K562 (cell line): Measurements from ENCODE around the gene HEMGN. TPM values are rescaled to one million over a fixed set of nuclear protein-coding genes. Genes with fewer than 3 reads are reported as not detected.

Experiments
- ATAC-seq: fragments of 200-7000 bp; cut with Tn5 transposase; 3 replicates; pipeline ENCODE4 v1.9.1; 2020; ENCODE audit warnings: moderate library complexity
- BruUV-seq: library from RNA; stranded (reverse); fragments of 400-500 nt; replicated peaks from 2 replicates; lab custom pipeline; 2021; lab: Mats Ljungman, UMichigan
- CTCF ChIA-PET: fragments of 300-600 bp; formaldehyde crosslinking; extraction: SDS; loops from one replicate; lab custom pipeline; 2021; ENCODE audit warnings: low intra/inter-chr PET ratio; lab: Yijun Ruan, JAX
- POLR2A ChIA-PET: fragments of 300-600, 350-650 bp; sonication (Branson Sonifier 250); formaldehyde crosslinking; extraction: SDS; loops from one replicate; lab custom pipeline; 2021; ENCODE audit warnings: antibody characterized with exemption, inconsistent platforms; lab: Yijun Ruan, JAX
- DNase-seq, 4 experiments: peaks; one replicate each; pipeline versions ENCODE4 v3.0.0 to v3.0.0-alpha.2; 2011 to 2018; ENCODE audit warnings: low spot score in 3 of 4, mixed read lengths in 3 of 4; ENCODE audit errors: extremely low read depth in 1 of 4
- FAIRE-seq: peaks from 2 replicates; lab custom pipeline; 2011; peaks lifted over from hg19 to GRCh38; lab: Jason Lieb, UNC
- H2AFZ ChIP-seq: 2 replicates; pipeline ENCODE4 v1.6.0; 2011; ENCODE audit warnings: low read depth, low read length, control low read depth, inconsistent platforms
- H3K27ac ChIP-seq: fragments of 200-600 bp; 3 replicates; pipeline ENCODE4 v1.8.0; 2011; ENCODE audit warnings: low read depth, mild to moderate bottlenecking, control low read depth, inconsistent platforms, low read length, moderate library complexity, mixed read lengths; ENCODE audit errors: extremely low read depth
- H3K27me3 ChIP-seq, 2 experiments: fragments of 300-600 bp in 1 of 2; 2 replicates in 1 of 2; 3 replicates in 1 of 2; pipeline versions ENCODE4 v1.6.0 to v1.8.0; 2011; ENCODE audit warnings: inconsistent platforms in 2 of 2, low read length in 2 of 2, mild to moderate bottlenecking in 1 of 2, mixed read lengths in 1 of 2, moderate library complexity in 1 of 2; ENCODE audit not compliant: control insufficient read depth in 2 of 2, insufficient read depth in 2 of 2
- H3K36me3 ChIP-seq: fragments of 300-600 bp; 3 replicates; pipeline ENCODE4 v1.8.0; 2011; ENCODE audit warnings: mild to moderate bottlenecking, low read length, inconsistent platforms; ENCODE audit not compliant: control insufficient read depth, insufficient read depth
- H3K4me1 ChIP-seq, 2 experiments: fragments of 200-600 bp in 1 of 2; replicated peaks in 1 of 2; 2 replicates in 1 of 2; 3 replicates in 1 of 2; pipeline versions ENCODE4 v1.5.1 to v1.8.0; 2011; ENCODE audit warnings: inconsistent platforms in 2 of 2, low read length in 2 of 2, mild to moderate bottlenecking in 1 of 2, mixed read lengths in 1 of 2, moderate library complexity in 1 of 2; ENCODE audit not compliant: control insufficient read depth in 2 of 2, insufficient read depth in 2 of 2
- H3K4me2 ChIP-seq: 2 replicates; pipeline ENCODE4 v1.6.1; 2011; ENCODE audit warnings: low read length, control low read depth, inconsistent platforms, mixed read lengths; ENCODE audit not compliant: insufficient read depth
- H3K4me3 ChIP-seq: fragments of 200-600 bp; sonication (generic), shearing (Covaris generic); 2 replicates; pipeline ENCODE4 v1.5.1; 2016; ENCODE audit warnings: control low read depth, inconsistent platforms
- H3K79me2 ChIP-seq: fragments of 200-600 bp; 3 replicates; pipeline ENCODE4 v1.8.0; 2011; ENCODE audit warnings: low read length, inconsistent platforms; ENCODE audit not compliant: control insufficient read depth, insufficient read depth
- H3K9ac ChIP-seq, 2 experiments: 2 replicates each; pipeline versions ENCODE4 v1.6.0 to v1.6.1; 2011; ENCODE audit warnings: low read depth in 2 of 2, low read length in 2 of 2, control low read depth in 1 of 2, inconsistent platforms in 1 of 2, mild to moderate bottlenecking in 1 of 2, mixed read lengths in 1 of 2; ENCODE audit not compliant: insufficient read depth in 1 of 2
- H3K9me1 ChIP-seq: one replicate; pipeline ENCODE4 v1.6.0; 2011; ENCODE audit warnings: inconsistent platforms, mild to moderate bottlenecking, low read length, moderate library complexity; ENCODE audit not compliant: control insufficient read depth, insufficient read depth
- H3K9me3 ChIP-seq: replicated peaks from 2 replicates; pipeline ENCODE4 v1.5.1; 2011; ENCODE audit warnings: low read depth, low read length, inconsistent platforms; ENCODE audit not compliant: control insufficient read depth, insufficient read depth
- H4K20me1 ChIP-seq: replicated peaks from 2 replicates; pipeline ENCODE4 v1.6.1; 2011; ENCODE audit warnings: low read length, inconsistent platforms, mixed read lengths; ENCODE audit not compliant: control insufficient read depth, insufficient read depth
- SMARCB1 ChIP-seq: IDR thresholded peaks from 2 replicates; pipeline ENCODE4 v1.6.1; 2011; ENCODE audit warnings: improper control_type of control experiment, low read depth; ENCODE audit not compliant: insufficient read length
- U2AF2 ChIP-seq: fragments of 200-400 bp; formaldehyde crosslinking; optimal IDR thresholded peaks from 2 replicates; pipeline ENCODE3; 2017; ENCODE audit warnings: low read depth, mild to moderate bottlenecking, low read length
- ZNF143 ChIP-seq: sonication (generic); formaldehyde crosslinking; IDR thresholded peaks from 2 replicates; pipeline ENCODE4 v1.9.0; 2022; ENCODE audit warnings: mild to moderate bottlenecking, missing genetic modification reagents
- WGBS: fragments of 100-300 bp; shearing (Covaris generic); methylation state at CpG from one replicate; pipeline ENCODE4 v1.1.6; 2016; ENCODE audit warnings: low coverage, mixed read lengths; ENCODE audit not compliant: insufficient coverage; ENCODE audit errors: missing lambda C conversion rate; 5-methylcytosine and 5-hydroxymethylcytosine counted together
- in situ Hi-C: fragments of 300-500 bp; cut with MboI; formaldehyde crosslinking; loops from 4 replicates; pipeline ENCODE4 v1.15.0; 2018; ENCODE audit warnings: inconsistent platforms, mixed read lengths
- intact Hi-C: fragments of 100-400 bp; cut with micrococcal nuclease; formaldehyde crosslinking; loops from 2 replicates; pipeline ENCODE4 v1.14.2; 2022
- polyA plus RNA-seq, 8 experiments: library from polyadenylated mRNA; depleted of rRNA in 4 of 8; stranded (reverse) in 5 of 8; unstranded in 3 of 8; fragments of >200 nt; fragmentation: Nextera tagmentation in 2 of 8; fragmentation: Illumina TruSeq in 1 of 8; extraction: Ambion mirVana in 2 of 8; extraction: Trizol in 1 of 8; gene quantifications; 2 replicates each; pipeline versions ENCODE4 v1.2.1 to v1.2.3, GENCODE V29; 2011 to 2014; ENCODE audit warnings: inconsistent platforms in 1 of 8, missing spikeins in 1 of 8
- total RNA-seq, 7 experiments: library from RNA; depleted of rRNA in 6 of 7; stranded (reverse); fragments of >200 nt in 6 of 7; fragmentation: Illumina TruSeq in 2 of 7; extraction: Trizol in 2 of 7; gene quantifications; 2 replicates each; pipeline versions ENCODE4 v1.2.1 to v1.2.3, GENCODE V29; 2011 to 2021; ENCODE audit warnings: low replicate concordance in 1 of 7

The HEMGN gene
- total and polyA plus RNA-seq, 9 of the 15 experiments (the other 6 are each of a cell fraction or from before 2014, with no cell fraction given) = 56.3 to 258 (median 137) TPM

GRCh38 chr9:97900103-97900737 lies 37.8 kb downstream of the HEMGN start:
- no TSS peak for BruUV-seq
- FAIRE-seq = no peak
- H3K27ac ChIP-seq = no peak overlapping the region
- no peaks in the 10 kb centered on the region for H3K9me1 ChIP-seq
- H3K4me1 ChIP-seq = no peaks in the 10 kb centered on the region; a peak in 1 of 5 replicates
- peaks cover 10% of the 10 kb centered on the region; the same call in 1 of the 3 replicates for H3K36me3 ChIP-seq
- H3K79me2 ChIP-seq = no peaks in the 10 kb centered on the region
- WGBS = 76% methylated on average over 9 of the region's 9 CpGs
- H2AFZ ChIP-seq = no peak overlapping the region
- TF ChIP-seq U2AF2 = no peak
- TF ChIP-seq SMARCB1 = no peak
- no peak for TF ChIP-seq ZNF143 (CRISPR knock-in tag)
- TF ChIP-seq, all 486 proteins: peak for 0
- ATAC-seq (no peak), DNase-seq (no peak)
- H4K20me1 ChIP-seq = no peaks in the 10 kb centered on the region
- in situ Hi-C loops (loop anchor here (25.0 kb wide), 2 partner anchors 362 to 887 kb away; partner anchors contain the start of genes ANKS6 and TBC1D2), intact Hi-C loops (no loop called here)
- CTCF ChIA-PET = interaction anchor here (1.6 kb wide), 1 partner anchor 190 kb away, joined by 9 read pairs; no protein-coding TSS in a partner anchor
- POLR2A ChIA-PET = interaction anchor here (0.6 to 1.1 kb wide), 5 partner anchors 9 to 1221 kb away, joined by 3 to 5 read pairs (median 3); no protein-coding TSS in a partner anchor
- no peak overlapping the region for H3K4me2 ChIP-seq
- no peak overlapping the region for H3K4me3 ChIP-seq
- H3K9ac ChIP-seq = no peak overlapping the region
- no peaks in the 10 kb centered on the region for H3K27me3 ChIP-seq
- no peaks in the 10 kb centered on the region for H3K9me3 ChIP-seq
